CD4-positive, alpha-beta T cell treated with Interleukin-4 for 1 hour (primary cell): ENCODE measurements around the gene SLC8A3.

ENCODE experiments used
- DNase-seq, 2 donors: peaks; one replicate each; pipeline ENCODE4 v3.0.0-alpha.2; 2020 to 2022

The SLC8A3 gene

DNA sequence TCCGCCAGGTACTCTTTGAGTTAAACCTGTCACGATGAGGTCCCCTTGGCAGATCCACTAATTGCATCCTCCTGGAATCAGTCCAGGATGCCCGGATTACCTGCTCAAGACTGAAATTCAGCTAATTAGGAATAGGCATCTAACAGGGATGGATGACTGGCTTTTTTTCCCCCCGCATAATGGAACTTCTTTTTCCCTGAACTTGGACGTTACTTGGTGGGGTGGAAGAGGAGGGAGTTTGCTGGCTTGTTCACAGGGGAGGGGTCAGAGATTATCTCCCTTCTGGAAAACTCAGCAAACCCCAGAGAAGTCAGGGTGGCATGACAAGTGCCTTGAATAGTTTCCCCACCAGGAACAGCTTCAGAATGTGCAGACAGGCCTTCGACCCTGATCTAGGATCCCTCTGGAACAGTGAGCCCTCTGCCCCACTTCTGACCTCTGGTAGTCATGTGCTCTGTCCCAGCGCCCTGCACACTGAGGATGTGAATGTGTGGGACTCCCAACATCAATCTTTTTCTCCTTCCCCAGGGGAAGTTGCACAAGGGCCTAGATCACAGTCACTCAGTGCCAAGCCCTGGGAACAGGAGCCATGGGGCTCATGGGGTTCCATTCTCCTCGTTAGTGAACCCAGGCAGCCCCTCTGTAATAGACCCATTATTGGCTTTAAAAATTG lies 167.1 kb downstream of the SLC8A3 start:
- no peak for DNase-seq

- DNase-seq = no peak
These were observed 168.2 kb downstream of the SLC8A3 start for GRCh38 chr14:70020352-70021170.

DNA sequence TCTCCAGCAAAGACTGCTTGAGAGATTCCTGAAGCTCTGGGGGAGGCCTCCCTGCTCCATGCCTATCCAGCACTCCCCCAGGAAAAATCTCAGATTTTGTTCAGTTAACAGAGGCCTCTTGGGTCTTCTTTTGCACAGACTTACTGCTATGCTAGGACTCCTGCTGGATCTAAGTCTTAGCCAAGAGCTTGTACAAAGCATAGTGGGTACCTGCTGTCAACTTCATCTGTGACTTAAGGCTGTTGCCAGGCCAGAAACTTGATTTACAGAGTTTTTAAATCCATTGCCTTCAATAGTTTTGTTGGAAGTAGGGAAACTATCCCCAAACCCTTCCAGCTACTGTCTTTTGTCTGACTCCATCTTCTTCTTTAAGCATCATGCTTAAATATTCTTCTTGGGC lies 169.1 kb downstream of the SLC8A3 start:
- no peak for DNase-seq

GRCh38 chr14:70018713-70019211 lies 170.0 kb downstream of the SLC8A3 start:
- DNase-seq = no peak

DNA sequence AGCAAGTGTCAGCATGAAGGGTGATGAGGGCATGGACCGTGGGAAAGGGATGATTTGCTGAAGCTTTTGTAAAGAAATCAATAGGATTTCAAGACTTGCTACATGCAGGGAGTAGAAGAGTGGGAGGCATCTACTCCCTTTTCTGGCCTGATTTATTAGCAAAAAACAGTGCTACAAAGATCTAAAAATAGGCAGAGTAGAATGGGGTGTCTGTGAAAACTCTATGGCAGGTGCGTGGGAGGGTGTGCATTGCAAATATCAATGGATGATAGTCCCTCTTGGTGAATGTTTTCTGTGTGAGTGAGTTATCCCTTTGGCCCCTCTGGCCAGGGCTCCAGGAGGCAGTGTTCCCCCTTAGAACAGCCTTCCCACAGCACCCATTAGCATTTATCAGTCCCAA lies 170.5 kb downstream of the SLC8A3 start:
- DNase-seq = no peak

GRCh38 chr14:70014406-70015095 lies 174.2 kb downstream of the SLC8A3 start:
- no peak for DNase-seq

DNA sequence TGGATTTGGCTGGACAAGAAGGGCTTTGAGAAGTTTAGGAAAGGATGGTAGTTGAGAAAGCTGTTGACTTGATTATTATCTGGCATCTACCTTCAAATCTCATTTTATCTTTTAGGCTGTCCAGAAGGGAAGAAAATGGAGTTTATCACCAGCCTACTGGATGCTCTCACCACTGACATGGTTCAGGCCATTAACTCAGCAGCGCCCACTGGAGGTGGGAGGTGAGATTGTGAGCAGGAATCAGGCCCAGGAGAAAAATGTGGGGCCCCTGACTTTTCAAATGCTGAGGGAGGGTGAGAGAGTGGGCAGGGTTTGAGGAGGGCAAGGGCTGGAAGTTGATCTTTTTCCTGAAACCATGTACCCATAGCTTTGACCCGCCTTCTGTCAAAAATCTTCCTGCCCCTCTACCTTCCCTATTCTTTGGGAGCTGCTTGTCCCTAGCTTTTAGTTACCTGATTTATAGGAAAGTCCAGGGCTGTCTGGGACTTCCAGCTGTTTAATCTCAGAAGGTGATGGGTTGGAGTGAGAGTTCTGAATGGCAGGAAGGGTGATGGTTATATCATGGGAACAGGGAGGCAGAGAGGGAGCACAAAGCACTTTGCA lies 175.4 kb downstream of the SLC8A3 start:
- no peak for DNase-seq

DNA sequence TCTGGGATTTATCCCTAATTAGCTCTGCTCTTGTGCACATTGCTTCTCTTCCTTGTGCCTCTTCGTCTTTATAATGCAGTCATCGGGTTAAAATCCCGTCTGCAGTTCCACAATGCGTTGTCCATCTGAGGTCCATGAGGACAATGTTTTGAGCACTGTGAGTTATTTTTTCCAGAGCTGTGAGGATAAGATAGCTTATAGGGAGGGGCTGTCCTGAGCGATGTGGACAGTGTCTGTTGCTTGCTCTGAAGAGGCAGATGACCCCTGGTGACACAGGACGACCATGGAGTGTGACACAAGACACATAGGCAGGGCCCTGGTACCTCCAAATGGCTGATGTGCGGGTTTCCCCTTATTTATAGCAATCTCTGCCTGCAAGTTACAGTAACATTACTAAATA lies 177.0 kb downstream of the SLC8A3 start:
- no peak for DNase-seq

GRCh38 chr14:70011098-70011497 lies 177.7 kb downstream of the SLC8A3 start:
- DNase-seq = no peak

DNA sequence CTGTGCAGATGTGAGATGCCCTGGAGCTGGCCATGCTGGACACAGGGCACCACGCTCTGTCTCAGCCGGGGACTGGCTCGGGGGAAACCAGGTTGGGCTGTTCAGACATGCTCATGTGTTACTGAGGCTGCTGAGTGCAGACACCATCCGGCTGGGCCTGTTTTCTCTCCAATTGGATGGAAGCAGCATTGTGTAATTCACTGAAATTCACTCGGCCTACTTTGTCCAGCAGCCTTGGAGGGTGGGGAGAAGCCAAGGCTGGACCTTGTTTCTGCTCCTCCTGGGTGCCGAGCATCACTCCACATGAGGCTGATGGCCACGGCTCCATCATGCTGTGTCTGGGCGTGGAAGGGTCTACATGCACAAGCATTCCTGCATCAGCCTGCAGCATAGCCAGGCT lies 178.8 kb downstream of the SLC8A3 start:
- DNase-seq = no peak

DNA sequence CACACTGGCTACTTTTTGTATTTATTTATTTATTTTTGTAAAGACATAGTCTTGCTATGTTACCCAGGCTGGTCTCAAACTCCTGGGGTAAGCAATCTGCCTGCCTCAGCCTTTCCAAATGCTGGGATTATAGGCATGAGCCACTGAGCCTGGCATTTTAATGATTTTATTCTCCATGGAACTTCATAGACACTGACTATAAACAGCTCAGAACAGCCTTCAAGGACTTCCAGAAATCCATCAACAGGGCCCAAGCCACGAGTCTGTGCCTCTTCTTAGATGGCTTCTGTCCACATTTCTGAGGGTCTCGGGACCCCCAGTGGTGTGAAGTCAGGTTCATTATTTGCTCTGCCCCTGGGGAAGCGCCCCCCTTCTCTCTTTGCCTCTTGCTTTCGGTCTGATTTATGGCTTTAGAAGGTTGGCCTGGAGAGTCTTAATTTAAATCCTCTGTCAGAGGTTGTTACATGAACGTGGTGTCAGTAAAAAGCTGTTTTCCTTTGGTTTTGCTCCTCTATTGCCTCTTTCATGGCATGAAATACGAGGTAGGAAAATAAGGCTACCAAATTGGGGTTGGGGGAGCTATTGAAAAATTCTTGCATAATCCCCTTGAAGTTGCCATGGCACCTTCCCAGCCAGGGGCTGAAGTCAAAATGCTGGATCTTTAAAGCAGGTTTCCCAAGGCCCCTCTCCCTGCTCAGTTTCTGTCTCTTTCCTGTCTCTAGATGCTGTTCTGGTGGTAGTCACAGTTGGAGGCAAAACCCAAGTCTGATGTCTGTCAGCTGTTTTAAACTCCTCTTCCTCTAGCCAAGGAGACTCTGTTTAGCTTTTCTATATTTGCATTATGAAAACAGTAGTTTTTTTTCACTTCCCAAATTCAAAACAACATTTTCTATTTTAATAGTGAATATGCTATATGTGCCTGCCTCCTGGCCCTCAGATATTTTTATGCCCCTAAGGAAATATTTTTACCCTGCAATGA lies 180.2 kb downstream of the SLC8A3 start:
- DNase-seq = no peak

- no peak for DNase-seq
These were observed 182.1 kb downstream of the SLC8A3 start for GRCh38 chr14:70006699-70007098.

GRCh38 chr14:70005281-70005805 lies 183.4 kb downstream of the SLC8A3 start:
- DNase-seq = no peak

DNA sequence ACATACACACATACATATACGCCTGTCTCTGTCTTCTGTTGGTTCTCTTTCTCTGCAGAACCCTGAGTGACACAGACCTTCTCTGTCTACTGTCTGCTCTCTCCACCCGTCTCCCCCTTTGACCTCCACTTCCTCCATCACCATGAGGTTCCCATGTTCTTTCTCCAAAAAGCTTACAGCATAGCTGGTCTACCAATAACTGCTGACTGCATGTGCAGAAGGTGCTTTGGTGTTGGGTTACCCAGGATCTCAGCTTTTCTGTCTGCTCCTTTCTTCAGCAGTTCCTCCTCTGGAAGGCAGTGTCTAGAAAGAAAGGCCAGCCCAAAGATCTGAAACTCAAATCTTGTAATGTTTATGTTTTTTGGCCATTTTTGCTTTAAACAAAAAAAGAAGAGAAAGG lies 184.0 kb downstream of the SLC8A3 start:
- no peak for DNase-seq

DNA sequence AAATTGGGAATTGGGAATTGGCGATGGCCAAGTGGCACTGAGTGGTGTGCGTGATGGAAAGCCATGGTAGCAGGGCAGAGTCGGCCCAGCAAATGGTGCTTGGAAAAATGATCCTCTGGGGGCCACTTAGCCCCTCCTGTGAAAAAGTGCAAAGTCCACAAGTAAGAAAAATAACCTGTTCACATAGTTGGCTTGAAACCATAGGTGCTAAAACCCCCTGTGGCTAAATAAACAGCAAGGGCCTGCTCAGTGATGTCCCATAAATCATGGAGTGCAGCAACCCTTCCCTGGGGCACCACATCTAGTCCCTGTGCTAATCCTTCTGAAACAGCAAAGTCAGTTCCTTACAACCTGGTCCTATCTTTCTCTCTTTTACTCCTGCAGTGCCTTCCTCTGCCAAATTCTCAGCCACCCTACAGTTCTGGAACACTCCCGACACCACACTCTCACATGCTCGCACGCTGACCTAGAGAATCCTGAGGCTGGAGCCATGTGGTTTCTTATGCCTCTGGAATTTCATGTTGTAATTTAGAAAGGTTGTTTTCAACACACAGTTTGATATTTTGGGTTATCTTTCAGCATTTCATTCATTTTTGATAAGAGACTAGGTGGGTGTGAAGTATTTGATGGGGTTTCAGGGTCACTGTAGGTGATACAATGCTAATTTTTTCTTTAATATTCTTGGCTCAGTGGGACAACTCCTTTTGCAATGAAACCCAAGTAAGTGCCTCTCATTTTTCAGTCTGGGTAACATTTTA lies 186.0 kb downstream of the SLC8A3 start:
- no peak for DNase-seq

DNA sequence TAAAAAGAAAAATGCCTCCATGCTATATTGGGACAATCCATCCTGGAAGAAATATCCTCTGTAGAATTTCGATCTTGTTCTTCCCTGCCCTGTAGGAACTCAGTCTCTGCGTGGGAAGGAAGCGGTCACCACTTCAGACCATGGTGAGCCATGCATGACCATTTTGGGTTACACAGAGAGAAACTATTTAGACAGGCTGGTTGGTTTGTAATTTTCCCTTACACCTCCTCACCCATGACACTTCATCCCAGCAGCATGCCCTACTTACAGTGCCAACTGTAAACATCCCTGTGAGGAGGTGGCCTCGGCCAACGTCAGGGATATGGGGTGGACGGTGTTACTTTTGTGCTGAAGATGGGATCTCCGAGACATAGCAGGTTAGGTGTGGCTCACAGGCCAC lies 188.2 kb downstream of the SLC8A3 start:
- DNase-seq = no peak

- no peak for DNase-seq
These were observed 189.5 kb downstream of the SLC8A3 start for GRCh38 chr14:69999261-69999674.

- no peak for DNase-seq
These were observed 190.9 kb downstream of the SLC8A3 start for GRCh38 chr14:69997849-69998248.

DNA sequence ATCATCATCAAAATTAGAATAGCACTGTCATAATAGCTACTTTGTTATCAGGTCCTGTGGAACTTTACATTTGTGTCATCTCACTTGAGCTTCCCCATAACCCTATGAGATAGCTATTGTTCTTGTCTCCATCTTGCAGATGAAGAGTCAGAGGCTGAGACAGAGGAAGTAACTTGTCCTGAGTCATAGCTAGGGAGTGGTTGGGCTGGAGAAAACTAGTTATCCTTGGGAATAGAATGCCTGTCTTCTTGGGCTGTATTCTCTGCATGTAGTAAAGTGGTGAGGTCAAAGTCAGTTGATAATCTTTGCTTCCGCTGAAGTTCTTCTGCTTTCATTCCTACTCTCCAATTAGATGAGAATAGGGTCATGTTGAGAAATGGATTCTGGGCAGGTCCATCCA lies 192.5 kb downstream of the SLC8A3 start:
- no peak for DNase-seq
